DMS 273 (cell line): ENCODE results near the gene MYL2.

ENCODE experiments used
- DNase-seq: peaks from one replicate; lab custom pipeline; 2025; ENCODE audit not compliant: unreplicated experiment; lab: John Stamatoyannopoulos, UW

Gene MYL2

DNA sequence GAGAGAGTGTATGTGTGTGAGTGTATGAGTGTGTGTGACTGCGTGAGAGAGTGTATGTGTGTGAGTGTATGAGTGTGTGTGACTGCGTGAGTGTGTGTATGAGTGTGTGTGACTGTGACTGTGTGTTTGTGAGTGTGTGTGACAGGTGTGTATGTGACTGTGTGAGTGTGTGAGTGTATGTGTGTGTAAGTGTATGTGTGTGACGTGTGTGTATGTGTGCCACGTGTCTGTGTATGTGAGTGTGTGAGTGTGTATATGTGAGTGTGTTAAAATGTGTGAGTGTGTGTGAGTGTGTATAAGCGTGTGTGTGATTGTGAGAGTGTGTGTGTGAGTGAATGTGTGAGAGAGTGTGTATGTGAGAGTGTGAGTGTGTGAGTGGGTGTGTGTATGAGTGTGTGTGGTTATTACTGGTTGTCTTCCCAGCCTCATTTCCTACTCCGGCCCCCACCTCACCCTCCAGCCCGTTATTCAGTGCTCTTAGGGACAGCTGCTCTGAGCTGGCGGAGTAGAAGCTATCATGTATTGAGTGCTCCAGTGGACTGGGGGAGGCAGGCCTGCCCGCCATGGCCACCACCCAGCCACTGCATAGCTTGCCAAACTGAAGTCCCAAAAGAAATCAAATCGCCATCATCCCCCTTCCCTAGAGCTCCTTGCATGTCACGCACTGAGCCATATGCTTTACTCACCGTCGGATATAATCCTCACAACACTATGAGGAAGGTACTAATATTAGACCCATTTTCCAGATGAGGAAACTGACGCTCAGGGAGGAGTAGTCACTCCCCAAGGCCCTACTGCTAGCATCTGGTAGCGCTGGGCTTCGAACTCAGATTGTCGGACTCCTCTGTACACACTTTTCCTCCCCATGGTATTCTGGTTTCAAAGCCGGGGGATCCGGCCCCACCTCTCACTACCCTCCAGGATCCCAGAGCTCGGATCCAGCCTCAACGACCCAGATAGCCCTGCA is 10.3 kb upstream of the MYL2 start:
- no peak for DNase-seq

DNA sequence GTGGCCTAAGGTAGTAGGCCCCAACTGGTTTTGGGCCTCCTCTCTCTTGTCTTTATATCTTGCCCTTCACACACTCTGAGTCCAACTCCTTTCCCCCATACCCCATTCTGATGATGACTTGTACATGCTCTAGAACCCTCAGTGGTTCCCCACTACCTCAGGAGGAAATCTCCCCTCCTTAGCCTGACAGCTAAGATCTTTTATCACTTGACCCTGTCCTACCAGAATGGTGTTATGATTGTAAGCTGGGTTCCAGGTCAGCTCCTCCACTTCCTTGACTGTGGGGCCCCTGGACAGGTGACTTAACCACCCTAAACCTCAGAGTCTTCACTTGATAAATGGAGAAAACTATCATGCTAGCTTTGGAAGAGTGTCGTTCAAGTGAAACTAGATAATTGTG is 9.4 kb upstream of the MYL2 start:
- DNase-seq, result no peak

DNA sequence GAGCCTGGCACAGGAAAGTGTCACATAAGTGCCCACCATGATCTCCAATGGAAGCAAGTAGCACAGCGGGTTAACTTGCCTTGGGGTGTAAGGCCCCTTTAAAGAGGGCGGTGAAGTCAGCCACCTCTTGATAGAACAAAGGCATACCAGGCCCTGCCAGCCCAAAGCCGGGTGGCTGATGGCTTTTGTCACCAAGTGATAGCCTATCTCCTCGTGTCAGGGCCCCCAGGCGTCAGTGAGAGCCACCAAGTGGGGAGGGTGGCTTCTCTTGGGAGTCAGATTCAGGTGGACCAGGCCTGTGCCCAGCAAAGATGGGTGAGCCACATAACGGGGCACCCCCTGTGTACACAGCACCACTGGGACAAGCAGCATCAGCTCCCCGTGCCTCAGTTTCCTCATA is 8.3 kb upstream of the MYL2 start:
- no peak for DNase-seq

DNA sequence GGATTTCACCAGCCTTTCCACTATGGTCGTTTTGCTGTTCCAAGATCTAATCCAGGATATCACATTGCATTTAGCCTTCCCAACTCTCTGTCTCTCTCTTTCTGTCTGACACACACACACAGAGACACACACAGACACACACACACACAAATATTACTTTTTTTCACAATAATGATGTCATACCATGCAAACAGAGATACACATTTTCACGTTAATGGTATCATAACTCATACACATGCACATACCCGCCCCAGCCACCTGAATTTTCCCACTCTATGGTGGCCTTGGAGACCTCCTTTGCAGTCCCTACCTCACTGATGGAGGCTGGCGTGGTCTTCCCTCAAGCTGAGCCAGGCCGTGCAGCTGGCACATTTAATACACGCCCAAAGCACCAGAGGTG is 7.2 kb upstream of the MYL2 start:
- DNase-seq, result no peak

DNA sequence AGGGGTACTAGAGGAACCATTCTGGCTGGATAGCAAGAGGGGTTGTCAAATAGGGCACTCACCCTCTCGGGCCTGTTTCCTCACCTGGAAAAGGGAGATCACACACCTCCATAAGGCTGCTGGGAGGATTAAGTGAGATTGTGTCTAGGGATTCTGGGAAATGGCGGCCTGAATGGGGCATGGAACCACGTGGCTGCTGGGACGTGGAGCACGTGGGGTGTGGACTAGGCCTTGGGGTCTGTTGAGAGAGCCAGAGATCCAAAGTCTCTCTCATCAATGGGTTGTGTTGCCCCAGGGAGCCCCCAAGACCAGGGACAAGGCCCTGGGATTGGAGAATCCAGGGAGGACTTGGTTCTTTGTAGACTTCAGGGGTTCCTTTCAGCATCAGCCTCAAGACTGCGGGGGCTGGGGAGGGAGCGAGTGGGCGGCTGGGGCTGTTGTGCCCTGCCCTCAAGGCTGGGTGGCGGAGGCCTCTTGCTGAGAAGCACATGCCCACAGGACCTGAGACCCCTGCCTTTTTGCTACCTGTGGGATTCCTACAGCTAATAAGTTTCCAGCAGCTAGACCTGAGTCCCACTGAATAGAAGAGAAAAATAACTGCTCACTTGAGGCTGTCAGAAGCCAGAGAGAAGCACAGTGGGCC is 3.4 kb upstream of the MYL2 start:
- no peak for DNase-seq

DNA sequence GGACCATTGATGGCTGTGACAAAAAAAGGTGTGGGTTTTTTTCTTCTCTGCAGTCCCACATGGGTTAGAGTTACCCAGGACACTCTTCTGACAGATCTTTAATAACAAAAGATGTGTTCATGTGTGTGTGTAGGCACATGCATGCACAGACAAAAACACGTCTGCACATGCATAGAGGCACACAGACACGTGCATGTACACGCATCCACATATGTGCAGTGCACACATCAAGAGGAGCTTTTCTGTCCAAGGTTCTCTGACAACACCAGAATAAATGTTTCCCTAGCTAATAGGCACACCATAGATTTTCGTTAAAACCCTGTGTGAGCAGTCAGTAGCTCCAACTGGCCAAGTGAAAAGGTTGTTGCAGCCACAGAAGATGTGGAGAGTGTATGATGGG is 2.8 kb upstream of the MYL2 start:
- no peak for DNase-seq

DNA sequence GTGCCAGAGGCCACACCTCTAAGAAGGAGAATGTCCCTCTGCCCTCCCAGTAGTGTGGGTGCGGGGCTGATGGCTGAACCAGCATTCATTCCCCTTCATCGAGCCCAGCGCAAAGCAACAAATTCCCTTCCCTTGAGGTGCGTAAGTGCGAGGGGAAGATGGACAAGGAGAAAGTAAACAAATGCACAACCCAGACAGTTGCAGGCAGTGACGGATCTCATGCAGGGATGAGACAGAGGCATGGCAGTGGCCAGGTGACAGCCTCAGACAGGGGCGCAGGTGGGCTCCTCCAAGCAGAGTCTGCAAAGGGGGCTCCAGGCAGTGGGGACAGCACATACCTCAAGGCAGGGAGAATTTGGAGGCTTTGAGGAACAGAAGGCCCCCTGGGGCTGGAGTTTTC is 2.3 kb upstream of the MYL2 start:
- no peak for DNase-seq

DNA sequence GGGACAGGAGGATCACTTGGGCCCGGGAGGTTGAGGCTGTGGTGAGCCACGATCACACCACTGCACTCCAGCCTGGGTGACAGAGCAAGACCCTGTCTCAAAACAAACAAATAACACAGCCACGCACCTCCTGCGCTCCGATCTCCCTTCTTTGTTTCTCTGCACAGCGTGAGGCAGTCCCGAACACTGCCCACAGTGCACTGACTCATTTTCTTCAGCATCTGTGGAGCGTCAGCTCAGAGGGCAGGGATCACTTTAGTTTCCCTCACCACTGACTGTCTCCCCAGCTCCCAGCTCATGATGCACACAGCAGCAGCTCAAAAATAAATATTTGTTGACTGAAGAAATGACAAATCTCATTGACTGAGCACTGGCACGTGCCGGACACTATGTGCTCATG is 883 bp upstream of the MYL2 start:
- DNase-seq, result no peak

DNA sequence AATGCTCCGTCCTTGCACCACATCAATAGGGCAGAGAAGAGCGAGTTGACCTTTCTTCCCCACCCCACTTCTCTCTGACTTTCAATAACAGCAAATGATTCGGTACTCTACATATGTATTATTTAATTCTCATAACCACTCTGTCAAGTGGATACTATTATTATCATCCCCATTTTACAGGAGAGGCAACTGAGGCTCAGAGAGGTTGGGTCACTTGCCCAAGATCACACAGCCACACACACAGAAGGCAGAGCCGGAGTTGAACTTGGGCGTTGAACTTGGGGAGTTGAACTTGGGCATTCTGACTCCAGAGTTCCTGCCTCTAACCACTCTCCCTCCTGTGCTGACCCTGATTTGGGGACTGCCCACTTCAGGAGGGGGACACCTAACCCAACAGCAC is 659 bp downstream of the MYL2 start:
- no peak for DNase-seq

DNA sequence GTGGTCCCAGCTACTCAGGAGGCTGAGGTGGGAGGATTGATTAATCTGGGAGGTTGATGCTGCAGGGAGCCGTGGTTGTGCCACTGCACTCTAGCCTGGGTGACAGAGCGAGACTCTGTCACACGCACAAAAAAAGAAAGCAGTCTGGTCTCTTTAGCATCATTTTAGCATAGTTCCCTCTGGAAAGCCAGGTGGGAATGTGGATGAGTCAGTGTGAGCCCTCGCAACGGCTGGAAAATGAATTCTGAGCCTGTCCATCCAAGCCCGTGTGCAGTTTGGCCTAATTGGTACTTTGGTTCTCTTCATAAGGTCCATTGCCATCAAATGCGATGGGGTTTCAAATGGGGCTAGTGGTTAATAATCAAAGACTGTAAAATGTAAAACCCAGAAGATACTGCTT is 2.4 kb downstream of the MYL2 start:
- DNase-seq, result no peak

DNA sequence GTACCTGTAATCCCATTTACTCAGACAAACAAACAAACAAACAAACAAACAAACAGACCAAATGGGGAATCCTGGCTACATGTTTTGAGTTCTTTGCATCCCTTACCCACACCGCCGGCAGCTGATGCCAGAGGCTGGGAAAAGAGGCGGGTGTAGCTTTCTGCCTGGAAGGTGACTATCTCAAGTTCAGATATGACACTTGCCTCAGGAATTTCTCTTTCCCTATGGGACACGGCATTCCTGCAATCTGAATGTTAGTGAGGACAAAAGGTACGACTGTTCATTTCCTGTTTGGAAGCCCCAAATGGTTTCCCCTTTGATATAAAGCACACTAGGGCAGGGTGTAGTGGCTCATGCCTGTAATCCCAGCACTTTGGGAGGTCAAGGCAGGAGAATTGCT is 2.9 kb downstream of the MYL2 start:
- DNase-seq, result no peak

DNA sequence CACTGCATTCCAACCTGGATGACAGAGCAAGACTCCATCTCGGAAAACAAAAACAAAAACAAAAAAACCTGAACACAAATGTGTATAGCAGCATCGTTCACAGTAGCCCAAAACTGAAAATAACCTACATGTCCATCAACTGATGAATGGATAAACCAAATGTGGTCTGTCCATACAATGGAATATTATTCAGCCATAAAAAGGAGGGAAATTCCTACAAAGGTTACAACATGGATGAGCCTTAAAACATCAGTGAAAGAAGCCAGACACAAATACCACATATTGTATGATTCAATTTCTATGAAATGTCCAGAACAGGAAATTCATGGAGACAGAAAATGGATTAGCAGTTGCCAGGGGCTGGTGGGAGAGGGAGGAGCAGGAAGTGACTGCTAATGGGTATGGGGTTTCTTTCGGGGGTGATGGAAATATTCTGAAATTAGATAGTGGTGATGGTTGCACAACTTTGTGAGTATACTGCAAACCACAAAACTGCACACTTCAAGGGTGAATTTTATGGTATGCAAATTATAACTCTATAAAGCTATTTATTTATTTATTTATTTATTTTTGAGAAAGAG is 4.0 kb downstream of the MYL2 start:
- DNase-seq, result no peak

DNA sequence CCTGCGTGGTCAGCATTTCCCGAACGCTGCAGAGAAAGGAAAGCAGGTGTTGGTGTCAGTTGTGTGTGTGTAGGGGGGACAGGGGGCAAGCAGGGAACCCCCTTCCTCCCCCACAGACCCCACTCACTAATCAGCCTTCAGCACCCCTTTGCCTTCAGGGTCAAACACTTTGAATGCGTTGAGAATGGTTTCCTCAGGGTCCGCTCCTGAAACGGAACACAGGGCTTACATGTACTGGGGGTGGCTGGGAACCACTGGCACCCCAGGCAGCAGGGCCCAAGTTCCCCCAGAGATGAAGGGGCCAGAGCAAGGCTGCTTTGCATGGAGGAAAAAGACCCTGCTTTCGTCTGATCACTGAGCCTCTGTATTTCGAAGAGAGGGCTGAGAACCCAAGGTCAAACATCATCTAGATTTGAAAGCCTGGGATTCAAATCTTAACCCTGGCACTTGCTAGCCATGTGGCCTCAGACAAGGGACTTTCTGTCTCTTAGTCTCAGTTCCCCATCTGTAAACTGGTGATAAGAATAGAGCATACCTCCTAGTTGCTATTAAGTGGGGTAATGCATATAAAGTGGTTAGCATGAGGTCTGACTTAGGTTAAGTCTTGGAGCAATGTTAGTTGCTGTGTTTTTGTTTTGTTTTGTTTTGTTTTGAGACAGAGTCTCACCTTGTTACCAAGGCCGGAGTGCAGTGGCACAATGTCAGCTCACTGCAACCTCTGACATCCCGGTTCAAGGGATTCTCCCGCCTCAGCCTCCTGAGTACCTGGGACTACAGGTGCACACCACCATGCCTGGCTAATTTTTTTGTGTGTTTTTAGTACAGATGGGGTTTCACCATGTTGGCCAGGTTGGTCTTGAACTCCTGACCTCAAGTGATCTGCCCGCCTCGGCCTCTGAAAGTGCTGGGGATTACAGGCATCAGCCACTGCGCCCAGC is 7.0 kb downstream of the MYL2 start:
- DNase-seq, result no peak

DNA sequence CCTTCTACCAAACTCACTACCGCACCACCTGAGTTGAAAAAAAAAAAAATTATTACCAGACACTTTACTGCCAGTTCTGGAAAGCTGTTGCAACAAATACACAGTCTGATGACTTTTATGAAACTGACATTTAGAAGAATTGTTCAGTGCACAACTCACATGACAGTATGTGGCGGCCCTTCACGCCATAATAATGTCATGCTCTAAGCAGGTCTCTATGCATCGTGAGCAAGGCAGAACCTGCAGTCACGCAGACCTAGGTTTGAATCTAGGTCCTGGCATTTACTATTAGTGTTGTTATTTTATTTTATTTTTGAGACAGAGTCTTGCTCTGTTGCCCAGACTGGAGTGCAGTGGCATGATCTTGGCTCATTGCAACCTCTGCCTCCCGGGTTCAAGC is 8.1 kb downstream of the MYL2 start:
- no peak for DNase-seq

DNA sequence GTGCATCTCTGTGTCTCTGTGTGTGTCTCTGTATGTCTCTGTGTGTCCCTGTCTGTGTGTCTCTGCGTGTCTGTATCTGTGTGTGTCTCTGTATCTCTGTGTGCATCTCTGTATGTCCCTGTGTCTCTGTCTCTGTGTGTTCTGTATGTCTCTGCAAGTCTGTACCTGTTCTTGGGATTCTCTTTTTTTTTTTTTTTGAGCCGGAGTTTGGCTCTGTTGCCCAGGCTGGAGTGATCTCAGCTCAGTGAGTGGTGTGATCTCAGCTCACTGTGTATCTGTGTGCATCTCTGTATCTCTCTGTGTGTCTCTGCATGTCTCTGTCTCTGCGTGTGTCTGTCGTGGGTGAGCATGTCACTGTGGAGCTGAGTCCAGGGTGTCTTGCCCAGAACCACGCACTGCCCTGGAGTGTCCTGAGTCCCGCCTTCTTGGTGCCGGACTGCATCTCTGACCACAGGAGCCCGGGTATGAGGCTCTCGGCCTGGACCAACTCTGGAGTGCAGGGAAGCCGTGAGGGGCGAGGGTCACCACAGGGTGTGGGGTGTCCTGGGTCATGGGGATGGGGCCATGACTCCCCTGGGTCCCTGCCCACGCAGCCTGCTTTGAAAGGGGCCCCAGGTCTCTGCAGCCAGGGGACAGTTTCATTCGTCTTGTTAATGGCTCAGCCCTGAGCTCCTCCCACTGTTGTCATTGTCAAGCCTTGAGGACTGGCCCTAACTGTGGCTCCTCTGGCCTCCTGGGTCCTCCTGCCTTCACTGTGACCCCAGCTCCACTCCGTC is 11.8 kb downstream of the MYL2 start:
- no peak for DNase-seq

DNA sequence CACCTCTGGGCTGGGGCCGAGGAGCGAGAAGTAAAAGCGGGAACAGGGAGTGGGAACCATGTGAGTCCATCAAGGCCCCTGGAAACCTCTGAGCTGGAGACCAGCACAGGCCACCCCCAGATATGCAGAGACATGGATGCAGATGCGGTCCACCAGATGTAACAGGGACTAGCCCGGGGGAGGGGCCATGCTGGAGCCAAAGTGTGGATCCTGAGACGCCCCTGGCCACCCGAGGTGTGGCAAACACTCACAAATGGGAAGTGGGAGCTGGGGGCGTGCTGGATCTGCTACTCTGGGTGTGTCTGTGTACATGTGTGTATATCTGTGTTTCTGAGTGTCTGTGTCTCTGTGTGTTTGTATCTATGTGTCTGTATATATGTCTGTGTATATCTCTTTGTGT is 12.8 kb downstream of the MYL2 start:
- no peak for DNase-seq

DNA sequence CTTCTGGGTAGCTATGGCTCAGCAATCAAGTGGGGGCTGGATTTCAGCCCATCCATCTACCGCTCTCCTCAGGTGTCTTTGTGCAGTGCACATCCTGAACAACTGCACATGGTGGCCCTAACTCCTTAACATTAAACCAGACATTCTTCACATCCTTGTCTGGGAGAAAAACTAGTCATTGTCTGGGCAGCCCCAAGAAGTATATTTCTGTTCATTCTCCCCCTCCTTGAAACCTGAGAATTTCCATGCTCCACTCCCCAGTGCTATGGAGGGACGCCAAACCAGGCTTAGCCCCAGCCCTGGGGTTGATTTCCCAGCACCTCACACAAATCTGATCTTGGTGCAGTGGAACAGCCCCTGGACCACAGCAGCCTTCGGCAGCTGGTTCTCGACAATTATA is 13.4 kb downstream of the MYL2 start:
- DNase-seq, result no peak

DNA sequence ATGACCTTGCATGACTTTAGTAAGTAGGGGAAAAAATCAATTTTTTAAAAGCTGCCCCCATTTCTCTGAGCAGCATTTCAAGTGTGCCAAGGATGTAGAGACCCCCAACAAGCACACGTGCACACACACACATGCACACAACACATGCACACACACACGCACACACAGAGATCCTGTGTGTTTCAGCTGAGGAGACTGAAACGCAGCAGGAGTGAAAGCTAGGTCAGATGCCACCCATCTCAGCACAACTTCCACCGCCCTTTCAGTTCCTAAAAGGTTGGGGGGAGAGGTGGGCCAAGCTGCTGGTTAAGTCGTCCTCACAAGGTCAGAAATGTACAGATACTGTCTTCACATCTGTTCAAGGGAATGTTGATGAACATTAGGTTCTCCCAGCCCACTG is 13.9 kb downstream of the MYL2 start:
- no peak for DNase-seq

DNA sequence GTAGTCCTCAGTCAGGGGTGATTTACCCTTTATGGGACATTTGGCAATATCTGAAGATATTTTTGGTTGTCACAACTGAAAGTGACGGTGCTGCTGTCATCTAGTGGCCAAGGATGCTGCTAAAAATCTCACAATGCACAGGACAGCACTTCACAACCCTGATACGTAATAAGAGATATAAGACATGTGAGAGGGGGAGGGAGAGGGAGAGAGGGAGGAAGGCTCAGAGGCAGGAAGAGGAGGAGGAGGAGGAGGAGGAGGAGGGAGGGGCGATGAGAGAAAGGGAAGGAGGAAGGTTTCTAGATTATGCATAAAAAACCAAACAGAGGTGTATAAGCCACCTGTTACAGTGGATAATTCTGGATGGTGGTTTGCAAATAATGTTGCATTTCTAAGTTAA is 14.3 kb downstream of the MYL2 start:
- DNase-seq, result no peak

DNA sequence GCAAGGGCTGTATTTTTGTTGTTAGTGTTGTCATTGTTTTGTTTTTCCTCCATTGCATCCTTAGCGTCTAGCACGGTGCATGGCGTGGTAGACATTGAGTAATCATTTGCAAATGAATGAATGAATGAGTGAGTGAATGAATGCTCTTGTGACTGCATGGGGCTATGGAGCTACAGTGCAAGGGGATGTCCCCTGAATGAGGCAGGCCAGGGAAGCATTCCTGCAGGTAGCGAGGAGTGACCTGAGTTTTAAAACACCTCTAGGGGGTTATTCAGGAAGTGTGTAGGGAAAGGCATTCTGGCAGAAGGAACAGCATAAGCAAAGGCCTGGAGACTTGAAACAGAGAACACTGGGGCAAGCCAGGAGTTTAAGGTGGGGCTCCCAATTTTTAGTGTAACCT is 16.9 kb downstream of the MYL2 start:
- no peak for DNase-seq
